ENCODE results near the gene TMED9. TPM values are rescaled to one million over a fixed set of nuclear protein-coding genes. Genes with fewer than 3 reads are reported as not detected.
A peak's percentile ranks its signal among the peaks of the same experiment; 100 is the strongest.

Gene TMED9
- total RNA-seq, 6 experiments from 2014 or later, result 350 to 457 (median 354) TPM

DNA sequence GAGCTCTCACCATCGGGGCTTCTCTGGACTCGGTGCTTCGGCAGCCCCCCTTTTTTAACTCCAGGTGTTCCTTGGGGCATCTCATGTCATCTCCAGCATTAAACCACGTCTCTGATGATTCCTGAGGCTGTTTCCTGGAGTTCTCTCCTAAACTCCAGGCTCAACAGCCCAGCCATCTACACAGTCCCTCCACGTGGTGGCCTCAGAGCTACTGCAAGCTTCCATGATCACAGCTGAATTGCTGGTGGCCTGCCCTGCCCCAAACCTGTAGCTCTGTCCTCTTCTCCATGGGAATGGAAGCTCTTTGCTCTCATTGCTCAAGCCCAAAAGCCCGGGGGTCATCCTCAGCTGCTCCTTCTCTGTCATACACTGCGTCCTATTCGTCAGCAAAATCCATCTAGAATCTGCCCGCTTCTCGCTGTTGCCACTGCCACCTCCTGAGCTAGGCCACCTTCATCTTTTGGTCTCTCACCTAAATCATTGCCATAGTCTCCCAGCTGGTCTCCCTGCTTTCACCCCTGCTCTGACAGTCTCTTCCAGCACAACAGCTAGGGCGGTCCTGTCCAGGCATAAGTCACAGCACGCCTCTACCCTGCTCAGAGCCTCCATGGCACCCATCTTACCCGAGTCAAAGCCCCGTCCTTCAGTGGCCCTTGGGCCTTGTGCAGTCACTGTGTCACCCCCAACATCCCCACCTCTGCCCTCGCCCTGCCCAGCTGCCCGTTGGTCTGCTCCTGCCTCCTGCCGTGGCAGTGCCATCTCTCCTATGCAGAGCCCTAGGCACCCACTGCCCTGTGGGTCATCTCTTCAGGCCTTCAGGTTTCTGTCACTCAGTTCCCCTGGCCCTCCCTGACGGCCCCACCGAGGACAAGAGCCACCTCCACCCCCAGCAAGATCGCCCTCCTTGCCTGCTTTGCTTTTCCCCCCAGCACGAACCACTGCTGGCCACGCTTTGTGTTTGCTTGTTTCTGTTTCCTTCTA is 14.4 kb downstream of the TMED9 start:
- Mint-ChIP-seq H3K27me3 (ENCODE audit: insufficient read depth) (peaks cover 7% of the 10 kb centered on the region; the same call in 1 of the 2 replicates), H3K4me1 (ENCODE audit: low read depth) (peaks cover 9% of the 10 kb centered on the region), H3K4me3 (no peak overlapping the region), H3K9me3 (no peaks in the 10 kb centered on the region), H3K27ac (peak overlapping the region; percentile 3; the same call in 1 of the 2 replicates), H3K36me3 (ENCODE audit: low read depth) (no peaks in the 10 kb centered on the region)
- TF ChIP-seq, protein P1, sequence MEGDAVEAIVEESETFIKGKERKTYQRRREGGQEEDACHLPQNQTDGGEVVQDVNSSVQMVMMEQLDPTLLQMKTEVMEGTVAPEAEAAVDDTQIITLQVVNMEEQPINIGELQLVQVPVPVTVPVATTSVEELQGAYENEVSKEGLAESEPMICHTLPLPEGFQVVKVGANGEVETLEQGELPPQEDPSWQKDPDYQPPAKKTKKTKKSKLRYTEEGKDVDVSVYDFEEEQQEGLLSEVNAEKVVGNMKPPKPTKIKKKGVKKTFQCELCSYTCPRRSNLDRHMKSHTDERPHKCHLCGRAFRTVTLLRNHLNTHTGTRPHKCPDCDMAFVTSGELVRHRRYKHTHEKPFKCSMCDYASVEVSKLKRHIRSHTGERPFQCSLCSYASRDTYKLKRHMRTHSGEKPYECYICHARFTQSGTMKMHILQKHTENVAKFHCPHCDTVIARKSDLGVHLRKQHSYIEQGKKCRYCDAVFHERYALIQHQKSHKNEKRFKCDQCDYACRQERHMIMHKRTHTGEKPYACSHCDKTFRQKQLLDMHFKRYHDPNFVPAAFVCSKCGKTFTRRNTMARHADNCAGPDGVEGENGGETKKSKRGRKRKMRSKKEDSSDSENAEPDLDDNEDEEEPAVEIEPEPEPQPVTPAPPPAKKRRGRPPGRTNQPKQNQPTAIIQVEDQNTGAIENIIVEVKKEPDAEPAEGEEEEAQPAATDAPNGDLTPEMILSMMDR (IDR thresholded peaks at IDR 0.05), result no peak
- DNase-seq, result no peak

- Mint-ChIP-seq H3K4me3 (no peak overlapping the region), H3K27ac (peak overlapping the region; percentile 3; the same call in 1 of the 2 replicates), H3K36me3 (ENCODE audit: low read depth) (no peaks in the 10 kb centered on the region), H3K9me3 (no peaks in the 10 kb centered on the region), H3K4me1 (ENCODE audit: low read depth) (peaks cover 5% of the 10 kb centered on the region; the same call in 1 of the 2 replicates), H3K27me3 (ENCODE audit: insufficient read depth) (peaks cover 8% of the 10 kb centered on the region; the same call in 1 of the 2 replicates)
- TF ChIP-seq, protein P1 (IDR thresholded peaks at IDR 0.05), result no peak
- DNase-seq, result no peak
Measured at GRCh38 chr5:177607115-177607451, 15.1 kb downstream of the TMED9 start.

GRCh38 chr5:177607452-177608192 is 15.6 kb downstream of the TMED9 start:
- no peaks in the 10 kb centered on the region; the same call in 1 of the 2 replicates for H3K36me3 Mint-ChIP-seq (ENCODE audit: low read depth)
- H3K9me3 Mint-ChIP-seq, result no peaks in the 10 kb centered on the region
- TF ChIP-seq, protein P1 (IDR thresholded peaks at IDR 0.05), result peak; percentile 88
- H3K27me3 Mint-ChIP-seq (ENCODE audit: insufficient read depth), result peaks cover 11% of the 10 kb centered on the region; the same call in 1 of the 2 replicates
- DNase-seq, result peak; percentile 83
- H3K27ac Mint-ChIP-seq, result no peak overlapping the region
- peaks cover under 1% of the 10 kb centered on the region; the same call in 1 of the 2 replicates for H3K4me1 Mint-ChIP-seq (ENCODE audit: low read depth)
- H3K4me3 Mint-ChIP-seq, result no peak overlapping the region

DNA sequence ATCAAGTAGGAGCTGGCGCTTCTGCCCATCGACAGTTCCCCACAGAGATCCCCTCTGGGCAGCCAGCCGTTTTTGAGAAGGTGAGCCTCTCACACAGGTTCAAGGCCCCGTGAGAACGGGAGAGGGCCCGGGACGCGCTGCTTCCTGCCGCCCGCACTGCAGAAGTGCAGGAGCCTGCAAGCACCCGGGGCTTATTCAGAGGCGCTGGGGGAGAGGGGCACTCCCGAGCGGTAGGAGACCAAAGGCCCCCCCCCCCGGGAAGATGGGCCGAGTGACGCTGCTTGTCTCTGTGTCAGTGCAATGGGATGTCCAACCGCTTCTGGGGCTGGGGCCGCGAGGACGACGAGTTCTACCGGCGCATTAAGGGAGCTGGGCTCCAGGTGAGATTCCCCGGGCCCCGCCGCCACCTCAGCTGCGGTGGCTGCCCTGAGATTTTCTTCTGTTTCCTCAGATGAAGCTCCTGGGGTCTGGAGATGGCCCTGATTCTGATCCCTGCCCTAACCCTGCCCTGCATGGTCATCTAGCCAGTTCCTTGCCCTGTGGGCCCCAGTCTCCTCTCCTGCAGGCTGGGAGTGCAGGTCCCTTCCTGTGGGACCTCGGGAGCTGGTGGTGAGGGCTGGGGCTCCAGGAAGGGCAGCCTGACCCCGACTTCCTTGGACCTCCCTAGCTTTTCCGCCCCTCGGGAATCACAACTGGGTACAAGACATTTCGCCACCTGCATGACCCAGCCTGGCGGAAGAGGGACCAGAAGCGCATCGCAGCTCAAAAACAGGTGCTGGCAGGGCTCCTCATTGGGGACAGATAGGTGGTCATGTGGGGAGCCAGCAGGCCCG is 16.5 kb downstream of the TMED9 start:
- Mint-ChIP-seq H3K27me3 (ENCODE audit: insufficient read depth) (peaks cover 11% of the 10 kb centered on the region; the same call in 1 of the 2 replicates), H3K9me3 (no peaks in the 10 kb centered on the region), H3K4me1 (ENCODE audit: low read depth) (no peaks in the 10 kb centered on the region; the same call in 1 of the 2 replicates), H3K36me3 (ENCODE audit: low read depth) (no peaks in the 10 kb centered on the region; the same call in 1 of the 2 replicates), H3K27ac (no peak overlapping the region), H3K4me3 (no peak overlapping the region)
- DNase-seq, result no peak
- TF ChIP-seq, protein P1 (IDR thresholded peaks at IDR 0.05), result no peak
